K562 (cell line): ENCODE results near the gene TFAP2B. TPM values are rescaled to one million over a fixed set of nuclear protein-coding genes. Genes with fewer than 3 reads are reported as not detected.
A peak's percentile ranks its signal among the peaks of the same experiment; 100 is the strongest.

ENCODE experiments used
- FOS ChIP-seq: IDR thresholded peaks from 3 replicates; pipeline ENCODE4 v1.6.1; 2011; ENCODE audit not compliant: insufficient read length; ENCODE audit errors: extremely low read depth
- GABPA ChIP-seq: fragments of 200-800 bp; sonication (Bioruptor generic); conservative IDR thresholded peaks from 2 replicates; pipeline ENCODE4 v1.6.1; 2016; ENCODE audit warnings: low read depth, missing genetic modification characterization, missing compliant biosample characterization
- L3MBTL2 ChIP-seq: fragments of 450-650 bp; IDR thresholded peaks from 2 replicates; pipeline ENCODE4 v1.6.1; 2016; ENCODE audit warnings: mild to moderate bottlenecking, moderate library complexity
- SRSF7 ChIP-seq: fragments of 200-400 bp; formaldehyde crosslinking; optimal IDR thresholded peaks from 2 replicates; pipeline ENCODE3; 2017; ENCODE audit warnings: mild to moderate bottlenecking, low read depth, low read length
- ZNF175 ChIP-seq: fragments of 200-800 bp; sonication (Bioruptor generic); IDR thresholded peaks from 2 replicates; pipeline ENCODE4 v1.6.1; 2016; ENCODE audit warnings: low read depth, mild to moderate bottlenecking, missing genetic modification characterization, missing compliant biosample characterization
- polyA plus RNA-seq, 8 experiments: library from polyadenylated mRNA; depleted of rRNA in 4 of 8; stranded (reverse) in 5 of 8; unstranded in 3 of 8; fragments of >200 nt; fragmentation: Nextera tagmentation in 2 of 8; fragmentation: Illumina TruSeq in 1 of 8; extraction: Ambion mirVana in 2 of 8; extraction: Trizol in 1 of 8; gene quantifications; 2 replicates each; pipeline versions ENCODE4 v1.2.1 to v1.2.3, GENCODE V29; 2011 to 2014; ENCODE audit warnings: inconsistent platforms in 1 of 8, missing spikeins in 1 of 8
- total RNA-seq, 7 experiments: library from RNA; depleted of rRNA in 6 of 7; stranded (reverse); fragments of >200 nt in 6 of 7; fragmentation: Illumina TruSeq in 2 of 7; extraction: Trizol in 2 of 7; gene quantifications; 2 replicates each; pipeline versions ENCODE4 v1.2.1 to v1.2.3, GENCODE V29; 2011 to 2021; ENCODE audit warnings: low replicate concordance in 1 of 7
- TF ChIP-seq, protein P1 (sequence below): fragments of 450-650 bp; IDR thresholded peaks from 2 replicates; pipeline ENCODE4 v1.6.1; 2016; ENCODE audit warnings: mild to moderate bottlenecking, moderate library complexity
- TF ChIP-seq, protein P2 (sequence below): sonication (generic); formaldehyde crosslinking; IDR thresholded peaks from 2 replicates; pipeline ENCODE4 v1.8.0; 2023; ENCODE audit warnings: mild to moderate bottlenecking, missing genetic modification reagents

TFAP2B gene
- total and polyA plus RNA-seq, 9 of the 15 experiments (the other 6 are each of a cell fraction or from before 2014, with no cell fraction given) = not detected

DNA sequence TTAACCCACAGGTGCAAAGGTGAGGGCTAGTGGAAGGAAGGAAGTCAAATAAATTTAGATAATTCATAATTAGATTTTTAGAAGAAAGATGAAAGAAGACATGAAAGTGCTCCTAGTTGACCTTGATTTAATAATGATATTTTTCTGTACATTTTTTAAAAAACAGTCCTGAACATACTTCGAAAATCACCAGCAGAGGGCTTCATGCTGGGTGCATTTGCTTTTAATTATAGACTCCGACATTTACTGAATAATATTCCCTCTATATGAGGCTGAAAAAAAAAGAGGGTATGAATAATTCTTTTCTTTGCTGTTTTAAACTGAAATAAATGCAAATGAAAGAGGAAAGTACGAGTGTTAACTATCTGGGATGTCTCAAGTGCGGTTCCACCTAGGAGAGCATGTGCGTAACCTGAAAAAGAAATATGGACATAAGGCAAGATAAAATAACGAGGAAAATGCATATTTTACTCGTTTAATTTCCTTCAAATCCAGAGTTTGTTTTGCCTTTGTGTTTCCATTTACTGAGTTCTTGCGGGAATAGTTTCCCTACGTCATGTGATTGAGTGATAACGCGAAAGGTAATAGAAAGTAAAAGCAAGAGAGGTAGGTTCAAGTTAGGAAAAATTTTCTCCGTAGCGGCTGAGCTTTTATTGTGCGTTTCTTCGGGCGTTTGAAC, 3.1 kb upstream of the TFAP2B start (continued):
- TF ChIP-seq, protein P1, sequence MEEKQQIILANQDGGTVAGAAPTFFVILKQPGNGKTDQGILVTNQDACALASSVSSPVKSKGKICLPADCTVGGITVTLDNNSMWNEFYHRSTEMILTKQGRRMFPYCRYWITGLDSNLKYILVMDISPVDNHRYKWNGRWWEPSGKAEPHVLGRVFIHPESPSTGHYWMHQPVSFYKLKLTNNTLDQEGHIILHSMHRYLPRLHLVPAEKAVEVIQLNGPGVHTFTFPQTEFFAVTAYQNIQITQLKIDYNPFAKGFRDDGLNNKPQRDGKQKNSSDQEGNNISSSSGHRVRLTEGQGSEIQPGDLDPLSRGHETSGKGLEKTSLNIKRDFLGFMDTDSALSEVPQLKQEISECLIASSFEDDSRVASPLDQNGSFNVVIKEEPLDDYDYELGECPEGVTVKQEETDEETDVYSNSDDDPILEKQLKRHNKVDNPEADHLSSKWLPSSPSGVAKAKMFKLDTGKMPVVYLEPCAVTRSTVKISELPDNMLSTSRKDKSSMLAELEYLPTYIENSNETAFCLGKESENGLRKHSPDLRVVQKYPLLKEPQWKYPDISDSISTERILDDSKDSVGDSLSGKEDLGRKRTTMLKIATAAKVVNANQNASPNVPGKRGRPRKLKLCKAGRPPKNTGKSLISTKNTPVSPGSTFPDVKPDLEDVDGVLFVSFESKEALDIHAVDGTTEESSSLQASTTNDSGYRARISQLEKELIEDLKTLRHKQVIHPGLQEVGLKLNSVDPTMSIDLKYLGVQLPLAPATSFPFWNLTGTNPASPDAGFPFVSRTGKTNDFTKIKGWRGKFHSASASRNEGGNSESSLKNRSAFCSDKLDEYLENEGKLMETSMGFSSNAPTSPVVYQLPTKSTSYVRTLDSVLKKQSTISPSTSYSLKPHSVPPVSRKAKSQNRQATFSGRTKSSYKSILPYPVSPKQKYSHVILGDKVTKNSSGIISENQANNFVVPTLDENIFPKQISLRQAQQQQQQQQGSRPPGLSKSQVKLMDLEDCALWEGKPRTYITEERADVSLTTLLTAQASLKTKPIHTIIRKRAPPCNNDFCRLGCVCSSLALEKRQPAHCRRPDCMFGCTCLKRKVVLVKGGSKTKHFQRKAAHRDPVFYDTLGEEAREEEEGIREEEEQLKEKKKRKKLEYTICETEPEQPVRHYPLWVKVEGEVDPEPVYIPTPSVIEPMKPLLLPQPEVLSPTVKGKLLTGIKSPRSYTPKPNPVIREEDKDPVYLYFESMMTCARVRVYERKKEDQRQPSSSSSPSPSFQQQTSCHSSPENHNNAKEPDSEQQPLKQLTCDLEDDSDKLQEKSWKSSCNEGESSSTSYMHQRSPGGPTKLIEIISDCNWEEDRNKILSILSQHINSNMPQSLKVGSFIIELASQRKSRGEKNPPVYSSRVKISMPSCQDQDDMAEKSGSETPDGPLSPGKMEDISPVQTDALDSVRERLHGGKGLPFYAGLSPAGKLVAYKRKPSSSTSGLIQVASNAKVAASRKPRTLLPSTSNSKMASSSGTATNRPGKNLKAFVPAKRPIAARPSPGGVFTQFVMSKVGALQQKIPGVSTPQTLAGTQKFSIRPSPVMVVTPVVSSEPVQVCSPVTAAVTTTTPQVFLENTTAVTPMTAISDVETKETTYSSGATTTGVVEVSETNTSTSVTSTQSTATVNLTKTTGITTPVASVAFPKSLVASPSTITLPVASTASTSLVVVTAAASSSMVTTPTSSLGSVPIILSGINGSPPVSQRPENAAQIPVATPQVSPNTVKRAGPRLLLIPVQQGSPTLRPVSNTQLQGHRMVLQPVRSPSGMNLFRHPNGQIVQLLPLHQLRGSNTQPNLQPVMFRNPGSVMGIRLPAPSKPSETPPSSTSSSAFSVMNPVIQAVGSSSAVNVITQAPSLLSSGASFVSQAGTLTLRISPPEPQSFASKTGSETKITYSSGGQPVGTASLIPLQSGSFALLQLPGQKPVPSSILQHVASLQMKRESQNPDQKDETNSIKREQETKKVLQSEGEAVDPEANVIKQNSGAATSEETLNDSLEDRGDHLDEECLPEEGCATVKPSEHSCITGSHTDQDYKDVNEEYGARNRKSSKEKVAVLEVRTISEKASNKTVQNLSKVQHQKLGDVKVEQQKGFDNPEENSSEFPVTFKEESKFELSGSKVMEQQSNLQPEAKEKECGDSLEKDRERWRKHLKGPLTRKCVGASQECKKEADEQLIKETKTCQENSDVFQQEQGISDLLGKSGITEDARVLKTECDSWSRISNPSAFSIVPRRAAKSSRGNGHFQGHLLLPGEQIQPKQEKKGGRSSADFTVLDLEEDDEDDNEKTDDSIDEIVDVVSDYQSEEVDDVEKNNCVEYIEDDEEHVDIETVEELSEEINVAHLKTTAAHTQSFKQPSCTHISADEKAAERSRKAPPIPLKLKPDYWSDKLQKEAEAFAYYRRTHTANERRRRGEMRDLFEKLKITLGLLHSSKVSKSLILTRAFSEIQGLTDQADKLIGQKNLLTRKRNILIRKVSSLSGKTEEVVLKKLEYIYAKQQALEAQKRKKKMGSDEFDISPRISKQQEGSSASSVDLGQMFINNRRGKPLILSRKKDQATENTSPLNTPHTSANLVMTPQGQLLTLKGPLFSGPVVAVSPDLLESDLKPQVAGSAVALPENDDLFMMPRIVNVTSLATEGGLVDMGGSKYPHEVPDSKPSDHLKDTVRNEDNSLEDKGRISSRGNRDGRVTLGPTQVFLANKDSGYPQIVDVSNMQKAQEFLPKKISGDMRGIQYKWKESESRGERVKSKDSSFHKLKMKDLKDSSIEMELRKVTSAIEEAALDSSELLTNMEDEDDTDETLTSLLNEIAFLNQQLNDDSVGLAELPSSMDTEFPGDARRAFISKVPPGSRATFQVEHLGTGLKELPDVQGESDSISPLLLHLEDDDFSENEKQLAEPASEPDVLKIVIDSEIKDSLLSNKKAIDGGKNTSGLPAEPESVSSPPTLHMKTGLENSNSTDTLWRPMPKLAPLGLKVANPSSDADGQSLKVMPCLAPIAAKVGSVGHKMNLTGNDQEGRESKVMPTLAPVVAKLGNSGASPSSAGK = peak; percentile 76
- TF ChIP-seq SRSF7 (no peak), GABPA (tag) (no peak), L3MBTL2 (peak; percentile 68), FOS (no peak), ZNF175 (no peak)
- TF ChIP-seq, protein P2, sequence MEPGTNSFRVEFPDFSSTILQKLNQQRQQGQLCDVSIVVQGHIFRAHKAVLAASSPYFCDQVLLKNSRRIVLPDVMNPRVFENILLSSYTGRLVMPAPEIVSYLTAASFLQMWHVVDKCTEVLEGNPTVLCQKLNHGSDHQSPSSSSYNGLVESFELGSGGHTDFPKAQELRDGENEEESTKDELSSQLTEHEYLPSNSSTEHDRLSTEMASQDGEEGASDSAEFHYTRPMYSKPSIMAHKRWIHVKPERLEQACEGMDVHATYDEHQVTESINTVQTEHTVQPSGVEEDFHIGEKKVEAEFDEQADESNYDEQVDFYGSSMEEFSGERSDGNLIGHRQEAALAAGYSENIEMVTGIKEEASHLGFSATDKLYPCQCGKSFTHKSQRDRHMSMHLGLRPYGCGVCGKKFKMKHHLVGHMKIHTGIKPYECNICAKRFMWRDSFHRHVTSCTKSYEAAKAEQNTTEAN (CRISPR knock-in tag) = no peak
